Ishikawa (cell line): ENCODE results near the gene C11orf21.

Experiments
- CEBPB ChIP-seq: IDR thresholded peaks from 2 replicates; pipeline ENCODE4 v1.6.1; 2012
- CREB1 ChIP-seq: IDR thresholded peaks from 2 replicates; pipeline ENCODE4 v1.6.1; 2012; ENCODE audit warnings: low read depth
- EGR1 ChIP-seq: IDR thresholded peaks from 2 replicates; pipeline ENCODE4 v1.6.1; 2012
- EP300 ChIP-seq: IDR thresholded peaks from 2 replicates; pipeline ENCODE4 v1.6.1; 2012; ENCODE audit warnings: borderline replicate concordance
- FOXM1 ChIP-seq: IDR thresholded peaks from 2 replicates; pipeline ENCODE4 v1.6.1; 2012; ENCODE audit warnings: low read depth, borderline replicate concordance
- MAX ChIP-seq: IDR thresholded peaks from 2 replicates; pipeline ENCODE4 v1.6.1; 2012
- NFIC ChIP-seq: IDR thresholded peaks from 2 replicates; pipeline ENCODE4 v1.6.1; 2012
- RAD21 ChIP-seq: IDR thresholded peaks from 2 replicates; pipeline ENCODE4 v1.6.1; 2012; ENCODE audit warnings: low read depth
- REST ChIP-seq: IDR thresholded peaks from 2 replicates; pipeline ENCODE4 v1.6.1; 2012; ENCODE audit warnings: low read depth, mild to moderate bottlenecking
- TAF1 ChIP-seq: IDR thresholded peaks from 2 replicates; pipeline ENCODE4 v1.6.1; 2012; ENCODE audit warnings: low read depth, mild to moderate bottlenecking
- TCF12 ChIP-seq: IDR thresholded peaks from 2 replicates; pipeline ENCODE4 v1.6.1; 2012; ENCODE audit warnings: low read depth
- TEAD4 ChIP-seq: IDR thresholded peaks from 2 replicates; pipeline ENCODE4 v1.6.1; 2012
- YY1 ChIP-seq: IDR thresholded peaks from 2 replicates; pipeline ENCODE4 v1.6.1; 2012; ENCODE audit warnings: low read depth
- ZBTB7A ChIP-seq: IDR thresholded peaks from 2 replicates; pipeline ENCODE4 v1.6.1; 2012; ENCODE audit warnings: low read depth
- TF ChIP-seq, protein P1 (sequence below): IDR thresholded peaks from 2 replicates; pipeline ENCODE4 v1.6.1; 2012

The C11orf21 gene

GRCh38 chr11:2315395-2316168 is 13.9 kb upstream of the C11orf21 start:
- TF ChIP-seq ZBTB7A (no peak), EP300 (no peak), RAD21 (no peak), CEBPB (no peak), CREB1 (no peak), EGR1 (no peak), FOXM1 (no peak), REST (no peak), TEAD4 (no peak), TCF12 (no peak), TAF1 (no peak), NFIC (no peak), YY1 (no peak), MAX (no peak)
- TF ChIP-seq, protein P1, sequence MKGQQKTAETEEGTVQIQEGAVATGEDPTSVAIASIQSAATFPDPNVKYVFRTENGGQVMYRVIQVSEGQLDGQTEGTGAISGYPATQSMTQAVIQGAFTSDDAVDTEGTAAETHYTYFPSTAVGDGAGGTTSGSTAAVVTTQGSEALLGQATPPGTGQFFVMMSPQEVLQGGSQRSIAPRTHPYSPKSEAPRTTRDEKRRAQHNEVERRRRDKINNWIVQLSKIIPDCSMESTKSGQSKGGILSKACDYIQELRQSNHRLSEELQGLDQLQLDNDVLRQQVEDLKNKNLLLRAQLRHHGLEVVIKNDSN: no peak

DNA sequence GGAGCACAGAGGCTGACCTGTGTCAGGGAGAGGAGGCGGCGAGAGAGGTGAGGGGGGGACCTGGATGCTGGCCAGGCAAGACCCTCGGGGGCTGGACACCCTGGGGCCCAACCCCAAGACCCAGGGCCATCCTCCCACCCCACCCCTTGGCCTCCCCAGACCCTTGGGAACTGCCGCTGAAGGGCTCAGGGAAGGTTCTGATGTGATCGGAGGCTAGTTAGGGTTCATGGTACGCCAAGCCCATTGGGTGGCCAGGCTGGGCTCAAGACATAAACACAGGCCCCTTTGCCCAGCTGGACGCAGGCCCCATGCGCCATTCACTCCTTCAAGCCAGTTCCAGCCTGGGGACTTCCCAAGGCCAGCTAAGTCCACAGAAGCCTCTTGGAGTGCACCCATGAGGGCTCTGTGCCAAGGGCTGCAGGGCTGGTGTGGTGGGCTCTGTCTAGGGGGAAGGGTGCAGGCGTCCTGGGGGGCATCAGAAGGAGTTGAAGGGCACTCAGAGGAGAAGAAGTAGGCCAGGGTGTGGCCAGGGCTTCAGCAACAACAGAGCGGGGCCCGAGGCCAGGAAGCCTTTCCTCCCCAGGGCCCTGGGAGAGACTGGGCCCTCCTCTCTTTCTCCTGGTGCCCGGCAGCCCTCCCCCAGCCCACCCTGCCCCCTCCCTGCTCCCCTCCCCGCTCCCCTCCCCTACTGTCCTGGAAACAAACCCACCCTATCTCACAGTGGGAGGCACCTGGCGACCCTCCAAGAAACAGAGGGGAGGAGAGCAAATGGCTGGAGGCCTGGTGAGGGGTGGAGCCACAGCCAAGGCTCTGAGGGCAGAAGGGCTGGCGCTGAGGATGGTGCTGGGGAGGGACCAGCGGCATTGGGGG is 13.0 kb upstream of the C11orf21 start:
- TF ChIP-seq REST (no peak), FOXM1 (no peak), ZBTB7A (no peak)
- TF ChIP-seq, protein P1: no peak

DNA sequence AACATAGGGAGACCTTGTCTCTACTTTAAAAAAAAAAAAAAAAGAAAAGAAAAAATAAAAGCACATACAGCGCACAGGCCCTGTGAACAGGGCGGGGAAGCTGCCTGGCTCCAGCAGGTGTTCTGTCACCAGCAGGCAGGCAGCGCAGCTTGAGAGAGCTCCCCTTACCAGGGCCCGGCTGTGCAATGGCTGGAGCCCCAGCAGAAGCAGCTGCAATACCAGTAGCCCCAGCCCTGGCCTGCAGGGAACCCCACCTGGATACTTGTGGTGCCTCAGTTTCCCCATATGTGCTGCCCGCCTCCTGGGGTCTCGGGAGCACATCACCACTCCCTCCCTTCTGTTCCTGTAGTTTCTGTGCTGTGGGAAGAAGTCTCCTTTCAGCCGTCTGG is 12.4 kb upstream of the C11orf21 start:
- TF ChIP-seq, protein P1: no peak
- TF ChIP-seq ZBTB7A (no peak), FOXM1 (no peak)

DNA sequence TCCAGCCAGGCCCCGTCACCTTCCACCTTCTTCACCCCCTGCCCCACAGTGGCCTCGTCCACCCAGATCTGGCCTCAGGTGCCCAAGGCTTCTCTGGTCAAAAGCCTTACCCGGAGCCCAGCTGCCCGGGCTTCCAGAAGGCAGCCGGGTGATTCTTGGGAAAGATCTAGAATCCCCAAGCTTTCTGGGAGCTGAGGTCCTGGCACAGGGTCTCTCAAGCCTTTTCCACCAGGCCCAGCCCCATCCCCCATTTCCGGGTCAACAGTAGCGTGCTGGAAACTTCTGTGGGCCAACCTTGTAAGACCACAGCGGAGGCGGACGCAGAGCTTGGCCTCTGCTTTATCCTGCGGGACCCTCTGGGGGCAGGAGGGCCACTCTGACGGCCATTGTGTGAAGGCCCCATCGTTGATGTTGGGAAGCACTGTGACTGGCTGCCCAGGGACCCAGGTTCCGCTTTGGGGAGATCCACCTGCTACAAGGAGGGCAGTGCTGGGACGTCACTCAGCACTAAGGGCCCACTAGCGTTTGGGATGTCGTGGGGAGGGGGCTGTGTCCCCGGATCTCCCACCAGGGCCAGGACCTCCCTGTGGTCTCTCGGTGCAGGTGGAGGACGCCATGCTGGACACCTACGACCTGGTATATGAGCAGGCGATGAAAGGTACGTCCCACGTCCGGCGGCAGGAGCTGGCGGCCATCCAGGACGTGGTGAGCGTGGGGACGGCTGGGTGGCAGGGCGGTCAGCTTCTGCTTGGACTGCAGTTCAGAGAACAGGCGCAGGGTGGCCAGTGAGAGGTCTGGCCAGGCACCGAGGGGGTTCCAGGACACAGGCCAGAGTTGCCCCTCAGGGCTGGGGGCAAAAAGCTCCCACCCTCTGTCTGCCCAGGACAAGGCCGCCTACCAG is 11.6 kb upstream of the C11orf21 start:
- TF ChIP-seq CREB1 (no peak), REST (no peak)
